Measurements from ENCODE around the gene OR2V2.

The OR2V2 gene

DNA sequence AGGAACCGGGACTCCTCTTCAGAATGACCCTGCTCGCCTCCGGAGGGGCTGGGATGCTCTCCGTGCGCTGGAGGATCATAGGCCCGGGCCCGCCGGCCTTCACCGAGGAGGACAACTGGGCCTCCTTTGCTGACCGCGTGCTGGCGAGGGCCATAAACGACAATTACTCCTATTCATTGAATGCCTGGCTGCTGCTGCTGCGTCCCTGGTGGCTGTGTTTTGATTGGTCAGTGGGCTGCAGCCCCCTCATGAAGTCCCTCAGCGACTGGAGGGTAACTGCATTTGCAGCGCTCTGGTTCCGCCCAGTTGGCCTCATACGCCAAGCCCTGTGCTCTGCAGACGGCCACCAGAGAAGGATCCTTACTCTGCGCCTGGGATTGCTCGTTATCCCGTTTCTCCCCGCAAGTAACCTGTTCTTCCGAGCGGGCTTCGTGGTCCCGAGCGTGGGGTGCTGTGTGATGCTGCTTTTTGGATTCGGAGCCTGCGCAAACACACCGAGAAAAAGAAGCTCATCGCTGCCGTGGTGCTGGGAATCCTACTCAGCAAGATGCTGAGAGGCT, 33.0 kb upstream of the OR2V2 start (continued):
- TF ChIP-seq PATZ1 (CRISPR knock-in tag; IDR thresholded peaks at IDR 0.05; ENCODE audit: borderline replicate concordance) = no peak
- no peak for TF ChIP-seq CSDC2 (CRISPR knock-in tag; IDR thresholded peaks at IDR 0.05)
- TF ChIP-seq ZNF70 (CRISPR knock-in tag; IDR thresholded peaks at IDR 0.05) = no peak
- TF ChIP-seq RARB (CRISPR knock-in tag; IDR thresholded peaks at IDR 0.05) = no peak
- TF ChIP-seq GLIS3 (CRISPR knock-in tag; IDR thresholded peaks at IDR 0.05) = no peak

DNA sequence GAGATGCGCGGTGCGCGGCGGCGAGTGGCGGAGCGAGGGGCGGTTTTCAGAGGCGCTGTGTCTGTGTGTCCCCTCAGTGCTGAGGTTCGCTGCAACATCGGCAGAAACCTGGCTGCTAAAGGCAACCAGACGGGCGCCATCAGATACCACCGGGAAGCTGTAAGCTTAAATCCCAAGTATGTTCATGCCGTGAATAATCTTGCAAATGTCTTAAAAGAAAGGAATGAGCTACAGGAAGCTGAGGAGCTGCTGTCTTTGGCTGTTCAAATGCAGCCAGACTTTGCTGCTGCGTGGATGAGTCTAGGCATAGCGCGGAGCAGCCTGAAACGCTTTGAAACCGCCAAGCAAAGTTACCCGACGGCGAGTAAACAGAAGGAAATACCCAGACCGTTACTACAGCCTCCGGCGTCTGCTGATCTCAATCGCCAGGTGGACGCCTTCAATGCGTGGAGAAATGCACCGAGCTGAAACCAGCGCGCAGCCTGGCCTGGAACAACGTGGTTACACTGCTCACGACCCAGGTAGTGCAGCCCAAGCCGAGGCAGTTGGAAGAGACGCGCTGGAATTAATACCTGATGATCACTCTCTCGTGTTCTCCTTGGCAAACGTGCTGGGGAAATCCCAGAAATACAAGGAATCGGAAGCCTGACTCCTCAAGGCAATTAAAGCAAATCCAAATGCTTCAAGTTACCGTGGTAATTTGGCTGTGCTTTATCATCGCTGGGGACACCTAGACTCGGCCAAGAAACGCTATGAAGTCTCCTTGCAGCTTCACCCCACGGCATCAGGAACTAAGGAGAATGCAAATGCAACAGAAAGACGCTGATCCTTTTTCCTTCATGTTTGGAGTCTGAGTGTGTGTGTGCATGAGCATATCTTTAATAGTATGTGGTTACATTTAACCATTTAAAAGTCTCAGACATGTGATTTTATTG, 32.3 kb upstream of the OR2V2 start:
- TF ChIP-seq PATZ1 (CRISPR knock-in tag; IDR thresholded peaks at IDR 0.05; ENCODE audit: borderline replicate concordance) (no peak), GLIS3 (CRISPR knock-in tag; IDR thresholded peaks at IDR 0.05) (no peak), ISL1 (CRISPR knock-in tag; IDR thresholded peaks at IDR 0.05) (no peak), TCF4 (CRISPR knock-in tag; IDR thresholded peaks at IDR 0.05; ENCODE audit: borderline replicate concordance) (no peak), TOX (CRISPR knock-in tag; IDR thresholded peaks at IDR 0.05; ENCODE audit: borderline replicate concordance) (no peak), ZNF565 (CRISPR knock-in tag; conservative IDR thresholded peaks at IDR 0.05; ENCODE audit: low read depth) (no peak), ESRRG (CRISPR knock-in tag; IDR thresholded peaks at IDR 0.05) (no peak), RARB (CRISPR knock-in tag; IDR thresholded peaks at IDR 0.05) (no peak), BACH2 (CRISPR knock-in tag; IDR thresholded peaks at IDR 0.05; ENCODE audit: borderline replicate concordance) (no peak), ZFP3 (CRISPR knock-in tag; IDR thresholded peaks at IDR 0.05) (no peak), PPARA (CRISPR knock-in tag; IDR thresholded peaks at IDR 0.05; ENCODE audit: borderline replicate concordance) (no peak), ARNTL (CRISPR knock-in tag; IDR thresholded peaks at IDR 0.05; ENCODE audit: borderline replicate concordance, low read depth) (no peak), POU6F1 (CRISPR knock-in tag; IDR thresholded peaks at IDR 0.05; ENCODE audit: borderline replicate concordance, low read depth) (no peak), ZFP30 (CRISPR knock-in tag; IDR thresholded peaks at IDR 0.05) (no peak), ZC3H10 (CRISPR knock-in tag; IDR thresholded peaks at IDR 0.05) (no peak), ZNF8 (CRISPR knock-in tag; IDR thresholded peaks at IDR 0.05) (no peak)
- TF ChIP-seq, protein P1, sequence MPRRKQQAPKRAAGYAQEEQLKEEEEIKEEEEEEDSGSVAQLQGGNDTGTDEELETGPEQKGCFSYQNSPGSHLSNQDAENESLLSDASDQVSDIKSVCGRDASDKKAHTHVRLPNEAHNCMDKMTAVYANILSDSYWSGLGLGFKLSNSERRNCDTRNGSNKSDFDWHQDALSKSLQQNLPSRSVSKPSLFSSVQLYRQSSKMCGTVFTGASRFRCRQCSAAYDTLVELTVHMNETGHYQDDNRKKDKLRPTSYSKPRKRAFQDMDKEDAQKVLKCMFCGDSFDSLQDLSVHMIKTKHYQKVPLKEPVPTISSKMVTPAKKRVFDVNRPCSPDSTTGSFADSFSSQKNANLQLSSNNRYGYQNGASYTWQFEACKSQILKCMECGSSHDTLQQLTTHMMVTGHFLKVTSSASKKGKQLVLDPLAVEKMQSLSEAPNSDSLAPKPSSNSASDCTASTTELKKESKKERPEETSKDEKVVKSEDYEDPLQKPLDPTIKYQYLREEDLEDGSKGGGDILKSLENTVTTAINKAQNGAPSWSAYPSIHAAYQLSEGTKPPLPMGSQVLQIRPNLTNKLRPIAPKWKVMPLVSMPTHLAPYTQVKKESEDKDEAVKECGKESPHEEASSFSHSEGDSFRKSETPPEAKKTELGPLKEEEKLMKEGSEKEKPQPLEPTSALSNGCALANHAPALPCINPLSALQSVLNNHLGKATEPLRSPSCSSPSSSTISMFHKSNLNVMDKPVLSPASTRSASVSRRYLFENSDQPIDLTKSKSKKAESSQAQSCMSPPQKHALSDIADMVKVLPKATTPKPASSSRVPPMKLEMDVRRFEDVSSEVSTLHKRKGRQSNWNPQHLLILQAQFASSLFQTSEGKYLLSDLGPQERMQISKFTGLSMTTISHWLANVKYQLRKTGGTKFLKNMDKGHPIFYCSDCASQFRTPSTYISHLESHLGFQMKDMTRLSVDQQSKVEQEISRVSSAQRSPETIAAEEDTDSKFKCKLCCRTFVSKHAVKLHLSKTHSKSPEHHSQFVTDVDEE (CRISPR knock-in tag; IDR thresholded peaks at IDR 0.05) = no peak
- TF ChIP-seq, protein P2, sequence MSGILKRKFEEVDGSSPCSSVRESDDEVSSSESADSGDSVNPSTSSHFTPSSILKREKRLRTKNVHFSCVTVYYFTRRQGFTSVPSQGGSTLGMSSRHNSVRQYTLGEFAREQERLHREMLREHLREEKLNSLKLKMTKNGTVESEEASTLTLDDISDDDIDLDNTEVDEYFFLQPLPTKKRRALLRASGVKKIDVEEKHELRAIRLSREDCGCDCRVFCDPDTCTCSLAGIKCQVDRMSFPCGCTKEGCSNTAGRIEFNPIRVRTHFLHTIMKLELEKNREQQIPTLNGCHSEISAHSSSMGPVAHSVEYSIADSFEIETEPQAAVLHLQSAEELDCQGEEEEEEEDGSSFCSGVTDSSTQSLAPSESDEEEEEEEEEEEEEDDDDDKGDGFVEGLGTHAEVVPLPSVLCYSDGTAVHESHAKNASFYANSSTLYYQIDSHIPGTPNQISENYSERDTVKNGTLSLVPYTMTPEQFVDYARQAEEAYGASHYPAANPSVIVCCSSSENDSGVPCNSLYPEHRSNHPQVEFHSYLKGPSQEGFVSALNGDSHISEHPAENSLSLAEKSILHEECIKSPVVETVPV (CRISPR knock-in tag; IDR thresholded peaks at IDR 0.05) = no peak
- ATAC-seq = peak; percentile 48
